ENCODE data around the gene UCMA.

GRCh38 chr10:13233358-13233757, 816 bp downstream of the UCMA start:
- TF ChIP-seq, protein P1, sequence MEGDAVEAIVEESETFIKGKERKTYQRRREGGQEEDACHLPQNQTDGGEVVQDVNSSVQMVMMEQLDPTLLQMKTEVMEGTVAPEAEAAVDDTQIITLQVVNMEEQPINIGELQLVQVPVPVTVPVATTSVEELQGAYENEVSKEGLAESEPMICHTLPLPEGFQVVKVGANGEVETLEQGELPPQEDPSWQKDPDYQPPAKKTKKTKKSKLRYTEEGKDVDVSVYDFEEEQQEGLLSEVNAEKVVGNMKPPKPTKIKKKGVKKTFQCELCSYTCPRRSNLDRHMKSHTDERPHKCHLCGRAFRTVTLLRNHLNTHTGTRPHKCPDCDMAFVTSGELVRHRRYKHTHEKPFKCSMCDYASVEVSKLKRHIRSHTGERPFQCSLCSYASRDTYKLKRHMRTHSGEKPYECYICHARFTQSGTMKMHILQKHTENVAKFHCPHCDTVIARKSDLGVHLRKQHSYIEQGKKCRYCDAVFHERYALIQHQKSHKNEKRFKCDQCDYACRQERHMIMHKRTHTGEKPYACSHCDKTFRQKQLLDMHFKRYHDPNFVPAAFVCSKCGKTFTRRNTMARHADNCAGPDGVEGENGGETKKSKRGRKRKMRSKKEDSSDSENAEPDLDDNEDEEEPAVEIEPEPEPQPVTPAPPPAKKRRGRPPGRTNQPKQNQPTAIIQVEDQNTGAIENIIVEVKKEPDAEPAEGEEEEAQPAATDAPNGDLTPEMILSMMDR (IDR thresholded peaks at IDR 0.05 in 4 of 5, conservative IDR thresholded peaks at IDR 0.05 in 1 of 5): no peak
- TF ChIP-seq POLR2A (IDR thresholded peaks at IDR 0.05): no peak
